Measurements from ENCODE around the gene CDK5RAP1.
"Not testable (repeated sequence)": the region's sequence is repeated elsewhere in the genome, so short reads cannot be mapped to it uniquely, and the experiment has no call there.

The CDK5RAP1 gene

GRCh38 chr20:33401184-33401920 is at the start of gene CDK5RAP1:
TSS of gene CDK5RAP1 (minus strand) at chr20:33401519. CDS start at chr20:33397064, 4,455 bp downstream.
- DNase-seq: peak; percentile 90

GRCh38 chr20:33450867-33451266 is 49.5 kb upstream of the CDK5RAP1 start:
- peak in 1 of 2 experiments; percentile 38 for DNase-seq

GRCh38 chr20:33445881-33446625 is 44.7 kb upstream of the CDK5RAP1 start:
- no peak for DNase-seq

GRCh38 chr20:33444797-33445560 is 43.7 kb upstream of the CDK5RAP1 start:
- DNase-seq: peak in 1 of 2 experiments; percentile 37

GRCh38 chr20:33443512-33444239 is 42.4 kb upstream of the CDK5RAP1 start, which contains the start of gene SNTA1:
TSS of gene SNTA1 (minus strand) at chr20:33443763. CDS start at chr20:33443620, 143 bp downstream.
- peak; percentile 75 to 82 for DNase-seq

GRCh38 chr20:33443006-33443511 is 41.7 kb upstream of the CDK5RAP1 start:
- no peak for DNase-seq

- no peak for DNase-seq
Observed at GRCh38 chr20:33442136-33443005, 41.1 kb upstream of the CDK5RAP1 start.

- DNase-seq: no peak
Observed at GRCh38 chr20:33441142-33441955, 40.0 kb upstream of the CDK5RAP1 start.

GRCh38 chr20:33440562-33440961 is 39.2 kb upstream of the CDK5RAP1 start:
- not testable (repeated sequence) for DNase-seq

- DNase-seq: no peak
Observed at GRCh38 chr20:33438481-33438880, 37.2 kb upstream of the CDK5RAP1 start.

- DNase-seq: no peak
Observed at GRCh38 chr20:33437141-33437911, 36.0 kb upstream of the CDK5RAP1 start.

GRCh38 chr20:33434434-33434833 is 33.1 kb upstream of the CDK5RAP1 start:
- DNase-seq: no peak

- no peak for DNase-seq
Observed at GRCh38 chr20:33433465-33434234, 32.3 kb upstream of the CDK5RAP1 start.

- no peak for DNase-seq
Observed at GRCh38 chr20:33431797-33432381, 30.6 kb upstream of the CDK5RAP1 start.

- not testable (repeated sequence) for DNase-seq
Observed at GRCh38 chr20:33423875-33424274, 22.6 kb upstream of the CDK5RAP1 start.

- DNase-seq: no peak
Observed at GRCh38 chr20:33423141-33423834, 22.0 kb upstream of the CDK5RAP1 start.

- DNase-seq: peak in 1 of 2 experiments; percentile 62
Observed at GRCh38 chr20:33419140-33419974, 18.0 kb upstream of the CDK5RAP1 start.

Data from SHP77 (cell line).